Measurements from ENCODE around the gene FZR1. TPM values are rescaled to one million over a fixed set of nuclear protein-coding genes. Genes with fewer than 3 reads are reported as not detected.

FZR1 gene
- total RNA-seq, 4 donors from 2014 or later: 45.1 to 51.1 (median 47.9) TPM

- H3K9me3 ChIP-seq: no peaks in the 10 kb centered on the region
- H3K27ac ChIP-seq: no peak overlapping the region
- DNase-seq (ENCODE audit: low spot score in 2 of 2): no peak
- no peaks in the 10 kb centered on the region for H3K27me3 ChIP-seq
- H3K4me3 ChIP-seq: no peak overlapping the region
- peaks cover 61% of the 10 kb centered on the region for H3K36me3 ChIP-seq
- 76% methylated on average over 30 of the region's 55 CpGs for WGBS
- no peaks in the 10 kb centered on the region for H3K4me1 ChIP-seq
- TF ChIP-seq CTCF (IDR thresholded peaks at IDR 0.05) (no peak), POLR2A (IDR thresholded peaks at IDR 0.05) (no peak), EP300 (IDR thresholded peaks at IDR 0.05) (no peak), POLR2AphosphoS5 (IDR thresholded peaks at IDR 0.05) (no peak)
Observed at GRCh38 chr19:3491396-3492119, 14.6 kb upstream of the FZR1 start.

- peaks cover under 1% of the 10 kb centered on the region for H3K4me1 ChIP-seq
- H3K36me3 ChIP-seq: peaks cover 64% of the 10 kb centered on the region
- no peaks in the 10 kb centered on the region for H3K9me3 ChIP-seq
- TF ChIP-seq POLR2AphosphoS5 (IDR thresholded peaks at IDR 0.05) (no peak), EP300 (IDR thresholded peaks at IDR 0.05) (no peak), CTCF (IDR thresholded peaks at IDR 0.05) (no peak), POLR2A (IDR thresholded peaks at IDR 0.05) (no peak)
- H3K27ac ChIP-seq: no peak overlapping the region
- no peaks in the 10 kb centered on the region for H3K27me3 ChIP-seq
- 88% methylated on average over 10 of the region's 45 CpGs for WGBS
- H3K4me3 ChIP-seq: no peak overlapping the region
- DNase-seq (ENCODE audit: low spot score in 2 of 2): no peak
Observed at GRCh38 chr19:3492131-3492839, 13.8 kb upstream of the FZR1 start.

GRCh38 chr19:3492919-3493318, 13.2 kb upstream of the FZR1 start:
- Histone ChIP-seq H3K4me1 (peaks cover 6% of the 10 kb centered on the region), H3K9me3 (no peaks in the 10 kb centered on the region), H3K27ac (no peak overlapping the region), H3K36me3 (peaks cover 64% of the 10 kb centered on the region), H3K4me3 (no peak overlapping the region), H3K27me3 (no peaks in the 10 kb centered on the region)
- WGBS: 93% methylated on average over 16 of the region's 16 CpGs
- DNase-seq (ENCODE audit: low spot score in 2 of 2): no peak
- no peak for TF ChIP-seq POLR2AphosphoS5 (IDR thresholded peaks at IDR 0.05)
- TF ChIP-seq EP300 (IDR thresholded peaks at IDR 0.05): no peak
- TF ChIP-seq CTCF (IDR thresholded peaks at IDR 0.05): no peak
- TF ChIP-seq POLR2A (IDR thresholded peaks at IDR 0.05): no peak

GRCh38 chr19:3493651-3494050, 12.5 kb upstream of the FZR1 start:
- WGBS: 95% methylated on average over 7 of the region's 14 CpGs
- Histone ChIP-seq H3K4me3 (no peak overlapping the region), H3K4me1 (peaks cover 6% of the 10 kb centered on the region), H3K27ac (no peak overlapping the region), H3K9me3 (no peaks in the 10 kb centered on the region), H3K27me3 (no peaks in the 10 kb centered on the region), H3K36me3 (peaks cover 64% of the 10 kb centered on the region)
- DNase-seq (ENCODE audit: low spot score in 2 of 2): no peak
- no peak for TF ChIP-seq EP300 (IDR thresholded peaks at IDR 0.05)

GRCh38 chr19:3494051-3494450, 12.1 kb upstream of the FZR1 start:
- Histone ChIP-seq H3K9me3 (no peaks in the 10 kb centered on the region), H3K36me3 (peaks cover 64% of the 10 kb centered on the region), H3K4me3 (no peak overlapping the region), H3K27ac (no peak overlapping the region), H3K27me3 (no peaks in the 10 kb centered on the region), H3K4me1 (peaks cover 6% of the 10 kb centered on the region)
- no peak for TF ChIP-seq POLR2A (IDR thresholded peaks at IDR 0.05)
- TF ChIP-seq EP300 (IDR thresholded peaks at IDR 0.05): no peak
- TF ChIP-seq CTCF (IDR thresholded peaks at IDR 0.05): no peak
- TF ChIP-seq POLR2AphosphoS5 (IDR thresholded peaks at IDR 0.05): no peak
- DNase-seq (ENCODE audit: low spot score in 2 of 2): no peak
- 86% methylated on average over 1 of the region's 15 CpGs for WGBS

All from suprapubic skin (tissue), 4 donors.